H4 (cell line): Measurements from ENCODE around the gene TSPEAR. TPM values are rescaled to one million over a fixed set of nuclear protein-coding genes. Genes with fewer than 3 reads are reported as not detected.
"Not testable (repeated sequence)": the region's sequence is repeated elsewhere in the genome, so short reads cannot be mapped to it uniquely, and the experiment has no call there.

Source experiments
- DNase-seq: peaks from one replicate; pipeline ENCODE4 v3.0.0-alpha.2; 2015; ENCODE audit warnings: low spot score
- total RNA-seq: library from RNA; depleted of rRNA; stranded (reverse); fragments of >200 nt; shearing (Covaris generic); gene quantifications from 2 replicates; pipeline ENCODE4 v1.2.3, GENCODE V29; 2014

Gene TSPEAR
- total RNA-seq, 1 experiment from 2014 or later: 0.08 TPM

GRCh38 chr21:44653123-44653522 lies 58.2 kb downstream of the TSPEAR start:
- DNase-seq: no peak

DNA sequence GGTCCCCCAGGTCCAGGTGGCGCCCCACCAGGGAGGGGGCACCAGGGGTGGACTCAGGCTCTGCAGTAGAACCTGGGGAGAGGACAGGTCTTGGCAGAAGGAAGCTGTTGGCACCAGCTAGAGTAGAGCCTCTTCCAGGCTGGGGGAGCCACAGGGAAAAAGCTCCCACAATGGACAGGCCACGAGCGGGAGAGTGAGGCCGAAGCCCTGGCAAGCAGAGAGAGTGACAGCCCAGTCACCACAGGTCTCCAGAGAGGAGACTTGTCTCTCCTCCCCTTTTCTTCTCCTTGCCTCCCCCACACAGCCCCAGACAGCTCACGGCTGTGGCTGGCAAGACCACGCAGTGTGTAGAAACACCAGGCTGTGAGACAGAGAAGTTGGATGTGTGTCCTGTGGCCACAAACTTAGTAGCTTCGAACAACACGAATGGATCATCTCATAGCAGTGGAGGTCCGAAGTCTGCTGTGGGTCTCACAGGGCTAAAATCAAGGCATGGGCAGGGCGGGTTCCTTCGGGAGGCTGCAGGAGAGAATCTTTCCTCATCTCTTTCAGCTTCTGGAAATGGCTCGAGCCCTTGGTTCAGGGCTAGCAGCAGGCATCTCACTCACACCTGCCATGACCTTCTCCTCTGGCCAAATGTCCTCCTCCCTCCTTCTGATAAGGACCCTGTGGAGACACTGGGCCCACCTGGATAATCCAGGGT lies 60.2 kb downstream of the TSPEAR start:
- no peak for DNase-seq

DNA sequence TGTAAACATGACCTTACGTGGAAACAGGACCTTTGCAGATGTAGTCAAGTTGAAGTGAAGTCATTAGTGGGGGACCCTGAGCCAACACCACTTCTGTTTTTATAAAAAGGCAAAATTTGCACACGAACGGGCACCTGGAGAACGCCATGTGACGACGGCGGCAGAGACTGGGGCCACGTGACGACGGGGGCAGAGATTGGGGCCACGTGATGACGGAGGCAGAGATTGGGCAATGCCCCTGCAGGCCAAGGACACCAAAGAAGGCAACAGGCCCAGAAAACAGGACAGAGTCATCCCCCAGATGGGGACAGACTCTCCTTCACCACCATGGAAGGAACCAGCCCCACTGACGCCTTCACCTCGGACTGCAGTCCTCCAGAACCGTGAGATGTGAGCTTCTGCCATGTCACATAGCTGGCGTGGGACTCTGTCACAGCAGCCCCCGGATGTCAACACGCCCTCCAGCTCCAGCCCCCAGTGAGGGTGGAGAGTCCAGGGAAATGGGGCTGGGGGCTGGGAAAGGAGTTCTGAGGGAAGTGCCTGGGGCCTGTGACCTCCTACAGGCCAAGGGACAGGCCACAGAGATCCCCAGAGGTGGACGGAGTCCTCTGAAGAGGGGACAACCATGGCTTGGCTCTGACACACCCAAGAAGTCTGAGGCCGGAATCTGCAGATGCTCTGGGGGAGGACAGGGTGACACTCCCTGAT lies 61.0 kb downstream of the TSPEAR start:
- no peak for DNase-seq

- DNase-seq: no peak
Observed at GRCh38 chr21:44649521-44650100, 61.8 kb downstream of the TSPEAR start.

DNA sequence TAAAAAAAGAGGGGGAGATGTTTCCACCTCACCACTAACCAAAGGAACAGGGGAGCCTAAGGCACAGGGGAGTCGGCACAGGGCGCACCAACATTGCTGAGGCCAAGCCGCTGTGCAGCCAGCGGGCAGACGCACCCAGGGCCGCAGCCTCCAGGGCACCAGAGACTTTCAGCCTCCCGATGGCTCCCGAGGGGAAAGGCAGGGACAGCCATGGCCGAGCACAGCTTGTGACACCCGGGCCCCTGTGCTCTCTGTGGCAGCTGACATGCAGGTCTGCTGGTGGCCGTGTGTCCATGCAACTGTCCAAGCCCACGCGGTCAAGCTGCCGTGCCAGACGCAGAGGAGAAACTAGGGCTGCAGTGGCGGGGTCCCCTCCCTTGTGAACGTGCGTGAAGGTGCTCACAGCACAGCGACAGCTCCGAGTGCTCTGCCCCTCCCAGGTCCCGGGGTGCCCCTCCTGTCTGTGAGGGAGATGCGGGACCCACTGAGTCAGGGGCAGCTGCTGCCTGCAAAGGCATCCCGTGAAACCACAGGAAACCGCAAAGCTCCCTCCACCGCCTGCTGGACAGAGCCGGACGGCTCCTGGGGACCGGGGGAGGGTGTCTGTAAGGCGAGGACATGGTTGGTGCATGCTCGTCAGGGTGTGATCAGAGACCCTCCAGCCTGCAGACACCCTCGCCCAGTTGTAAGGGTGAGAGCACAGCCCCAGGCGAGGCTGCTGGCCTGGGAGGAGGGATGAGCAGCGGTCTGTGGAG lies 62.6 kb downstream of the TSPEAR start:
- no peak for DNase-seq

DNA sequence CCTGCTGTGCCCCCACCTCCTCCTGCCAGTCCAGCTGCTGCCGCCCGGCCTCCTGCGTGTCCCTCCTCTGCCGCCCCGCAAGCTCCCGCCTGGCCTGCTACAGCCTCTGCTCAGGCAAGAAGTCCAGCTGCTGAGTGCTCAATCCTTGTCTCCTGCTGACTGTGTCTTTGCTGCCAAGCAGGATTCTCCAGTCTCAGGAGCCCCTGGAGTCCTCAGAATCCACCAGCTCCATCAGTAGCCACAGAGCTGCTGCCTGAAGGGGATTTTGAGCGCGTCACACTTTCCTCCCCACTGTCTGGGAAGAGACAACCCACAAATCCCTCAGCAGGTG lies 64.2 kb downstream of the TSPEAR start:
- DNase-seq: no peak

- not testable (repeated sequence) for DNase-seq
Observed at GRCh38 chr21:44646366-44647221, 64.8 kb downstream of the TSPEAR start, which contains the start of gene KRTAP10-11. Gene KRTAP10-11 (plus strand): TSS chr21:44646414. CDS start chr21:44646459, 45 bp downstream.

- no peak for DNase-seq
Observed at GRCh38 chr21:44644878-44645277, 66.5 kb downstream of the TSPEAR start.

DNA sequence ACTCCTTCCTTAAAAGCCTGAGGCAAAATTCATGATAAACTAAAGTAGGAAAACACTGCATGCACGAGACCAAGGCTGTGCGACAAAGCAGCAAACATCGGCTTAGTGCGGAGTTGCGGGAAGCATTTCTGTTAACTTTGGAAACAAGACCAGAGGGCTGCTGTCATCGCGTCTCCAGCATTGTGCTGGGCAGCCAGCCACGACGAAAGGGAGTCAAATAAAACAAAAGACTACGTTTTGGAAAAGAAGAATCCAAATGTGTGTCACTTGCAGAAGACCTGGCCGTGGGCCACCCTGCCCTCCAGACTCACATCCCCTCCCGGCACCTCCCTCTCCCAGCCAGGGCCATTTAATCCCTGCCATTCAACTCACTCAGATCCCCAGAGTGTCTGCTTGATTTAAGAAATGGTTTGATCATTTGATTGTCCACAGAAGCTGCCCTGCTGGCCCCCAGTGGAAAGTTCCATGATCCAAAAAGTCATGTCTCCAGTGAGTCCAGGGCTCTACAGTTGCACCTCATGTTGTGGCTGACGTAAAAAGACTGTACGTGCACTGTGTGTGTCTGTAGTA lies 67.5 kb downstream of the TSPEAR start:
- DNase-seq: no peak

DNA sequence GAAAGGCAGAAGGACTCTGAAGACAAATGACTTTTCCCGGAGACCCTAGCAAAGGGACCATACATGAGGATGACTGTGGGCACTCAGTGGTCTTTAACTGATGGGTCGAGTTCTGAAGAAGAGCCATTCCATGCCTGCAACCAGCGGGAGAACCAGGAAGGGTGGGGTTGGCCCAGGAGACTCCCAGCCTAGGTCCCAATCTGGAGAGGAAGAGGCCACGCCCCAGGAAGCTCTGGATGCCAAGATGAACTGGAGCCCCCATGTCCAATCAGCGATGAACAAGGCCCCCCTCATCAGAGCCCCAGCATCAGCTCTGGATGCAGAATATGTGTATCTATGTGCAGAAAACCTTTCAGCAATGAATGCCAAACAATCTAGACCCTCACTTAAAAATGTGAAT lies 70.6 kb downstream of the TSPEAR start:
- no peak for DNase-seq

DNA sequence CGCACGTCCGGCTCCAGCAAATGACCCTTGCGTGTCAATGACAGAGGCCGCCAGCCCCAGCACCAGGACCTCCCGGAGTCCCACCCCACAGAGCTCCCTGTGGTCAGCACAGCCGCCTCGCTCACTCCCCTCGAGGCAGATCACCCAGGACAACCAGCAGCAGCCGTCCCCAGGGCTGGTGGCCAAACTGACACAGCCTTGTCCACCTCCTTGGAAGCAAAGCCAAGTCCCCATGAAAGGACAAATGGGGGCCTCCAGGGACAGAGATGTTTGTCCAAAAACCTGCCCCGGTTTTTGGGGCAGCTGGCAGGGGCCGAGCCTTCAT lies 72.1 kb downstream of the TSPEAR start:
- DNase-seq: no peak

DNA sequence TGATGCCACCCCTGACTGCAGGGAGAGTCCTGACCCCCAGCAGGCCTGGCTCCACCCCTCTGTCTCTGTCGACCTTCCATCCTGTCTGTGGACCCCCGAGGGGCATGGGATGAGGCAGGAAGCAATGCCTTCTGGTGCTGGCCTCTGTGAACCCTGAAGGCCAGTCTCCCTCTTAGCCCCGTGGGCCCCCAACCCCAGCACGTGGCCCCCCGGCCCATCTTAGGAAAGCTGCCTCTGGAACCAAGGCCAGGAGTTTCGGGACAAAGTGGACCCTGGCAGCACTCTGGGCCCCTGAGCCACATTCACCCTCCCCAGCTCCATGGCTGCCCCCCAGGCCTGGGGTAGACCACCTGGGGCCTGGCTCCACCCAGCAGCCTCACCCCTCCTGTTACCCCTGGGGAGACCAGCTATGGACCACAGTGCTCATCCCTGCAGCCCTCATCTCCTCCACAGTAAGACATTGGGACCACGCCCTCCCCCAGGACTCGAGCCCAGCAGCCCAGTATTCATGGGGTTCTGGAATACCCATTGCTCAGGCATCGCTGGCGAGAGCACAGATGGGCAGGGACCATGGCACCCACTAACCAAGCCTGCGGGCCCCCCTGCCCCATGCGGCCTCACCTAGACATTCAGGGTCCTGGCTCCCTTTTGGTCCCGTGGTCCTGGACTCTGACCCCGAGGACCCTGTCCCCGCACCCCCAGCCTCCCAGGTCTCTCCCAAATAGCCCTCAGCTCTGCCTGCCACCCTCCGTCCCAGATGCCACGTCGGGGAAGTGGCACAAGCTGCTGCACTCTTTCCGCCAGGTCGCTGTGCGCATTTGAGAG lies 72.7 kb downstream of the TSPEAR start:
- not testable (repeated sequence) for DNase-seq

DNA sequence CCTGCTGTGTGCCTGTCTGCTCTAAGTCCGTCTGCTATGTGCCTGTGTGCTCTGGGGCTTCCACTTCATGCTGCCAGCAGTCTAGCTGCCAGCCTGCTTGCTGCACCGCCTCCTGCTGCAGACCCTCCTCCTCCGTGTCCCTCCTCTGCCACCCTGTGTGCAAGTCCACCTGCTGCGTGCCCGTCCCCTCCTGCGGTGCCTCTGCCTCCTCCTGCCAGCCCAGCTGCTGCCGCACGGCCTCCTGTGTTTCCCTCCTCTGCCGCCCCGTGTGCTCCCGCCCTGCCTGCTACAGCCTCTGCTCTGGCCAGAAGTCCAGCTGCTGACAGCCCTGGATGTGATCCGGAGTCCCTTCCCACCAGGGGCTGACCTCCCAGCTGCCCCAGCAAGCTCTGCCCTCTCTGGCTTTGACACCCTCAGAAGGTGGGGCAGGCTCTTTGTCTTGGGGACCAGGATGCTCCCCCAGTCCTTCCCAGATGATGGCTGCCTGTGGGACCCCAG lies 73.5 kb downstream of the TSPEAR start:
- not testable (repeated sequence) for DNase-seq

GRCh38 chr21:44637018-44637850 lies 74.1 kb downstream of the TSPEAR start, which contains the start of gene KRTAP10-10:
Gene KRTAP10-10 (plus strand): TSS chr21:44637356. CDS start chr21:44637418, 62 bp downstream.
- DNase-seq: no peak

- DNase-seq: no peak
Observed at GRCh38 chr21:44636209-44637017, 75.0 kb downstream of the TSPEAR start.

- DNase-seq: no peak
Observed at GRCh38 chr21:44632067-44632466, 79.3 kb downstream of the TSPEAR start.

- DNase-seq: no peak
Observed at GRCh38 chr21:44630440-44630839, 80.9 kb downstream of the TSPEAR start.

DNA sequence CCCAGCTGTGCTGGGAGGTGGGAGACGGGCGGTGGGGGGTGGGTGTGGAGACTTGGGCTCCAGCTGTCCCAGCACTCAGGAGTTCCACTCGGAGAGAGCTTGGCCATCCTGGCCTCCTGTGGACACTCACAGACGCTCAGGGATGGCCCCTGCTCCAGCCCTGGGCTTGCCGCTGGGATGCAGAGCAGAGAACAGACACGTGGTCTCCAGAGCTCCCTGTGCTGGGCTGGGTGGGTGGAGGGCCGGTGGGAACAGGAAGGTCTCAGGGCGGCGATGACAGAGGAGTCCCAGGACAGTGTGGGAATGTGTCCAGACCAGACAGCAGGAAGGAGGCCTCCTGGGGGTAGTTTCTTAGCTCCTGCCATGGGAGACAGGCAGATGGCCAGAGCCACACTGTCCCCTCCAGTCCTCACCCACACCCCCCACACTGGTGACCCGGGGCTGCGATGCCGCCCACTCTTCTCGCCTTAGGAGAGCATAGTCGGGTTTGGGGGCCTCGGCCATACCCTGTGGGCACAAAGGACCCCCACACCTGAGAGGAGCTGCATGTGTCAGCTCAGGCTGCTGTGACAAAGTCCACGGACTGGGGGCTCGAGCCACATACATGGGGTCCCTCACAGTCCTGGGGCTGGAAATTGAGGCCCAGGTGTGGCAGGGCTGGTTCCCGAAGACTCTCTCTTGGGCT lies 82.5 kb downstream of the TSPEAR start:
- DNase-seq: no peak
